Vagina (tissue), 2 donors: ENCODE measurements around the gene PWWP2B.

Experiments
- POLR2AphosphoS5 ChIP-seq, 2 donors: sonication (generic); formaldehyde crosslinking; IDR thresholded peaks; one replicate each; pipeline ENCODE4 v1.9.0; 2017; ENCODE audit warnings: antibody characterized with exemption in 2 of 2, mild to moderate bottlenecking in 2 of 2, low read depth in 1 of 2; ENCODE audit not compliant: insufficient read depth in 1 of 2
- TF ChIP-seq, protein P1 (sequence below), 3 experiments: fragments of 450-650 bp in 2 of 3; fragments of 200-600 bp in 1 of 3; sonication (generic) in 1 of 3; IDR thresholded peaks; one replicate each; pipeline ENCODE4 v1.5.1; 2017 to 2019; ENCODE audit warnings: antibody characterized with exemption in 3 of 3, mild to moderate bottlenecking in 2 of 3, moderate library complexity in 2 of 3

DNA sequence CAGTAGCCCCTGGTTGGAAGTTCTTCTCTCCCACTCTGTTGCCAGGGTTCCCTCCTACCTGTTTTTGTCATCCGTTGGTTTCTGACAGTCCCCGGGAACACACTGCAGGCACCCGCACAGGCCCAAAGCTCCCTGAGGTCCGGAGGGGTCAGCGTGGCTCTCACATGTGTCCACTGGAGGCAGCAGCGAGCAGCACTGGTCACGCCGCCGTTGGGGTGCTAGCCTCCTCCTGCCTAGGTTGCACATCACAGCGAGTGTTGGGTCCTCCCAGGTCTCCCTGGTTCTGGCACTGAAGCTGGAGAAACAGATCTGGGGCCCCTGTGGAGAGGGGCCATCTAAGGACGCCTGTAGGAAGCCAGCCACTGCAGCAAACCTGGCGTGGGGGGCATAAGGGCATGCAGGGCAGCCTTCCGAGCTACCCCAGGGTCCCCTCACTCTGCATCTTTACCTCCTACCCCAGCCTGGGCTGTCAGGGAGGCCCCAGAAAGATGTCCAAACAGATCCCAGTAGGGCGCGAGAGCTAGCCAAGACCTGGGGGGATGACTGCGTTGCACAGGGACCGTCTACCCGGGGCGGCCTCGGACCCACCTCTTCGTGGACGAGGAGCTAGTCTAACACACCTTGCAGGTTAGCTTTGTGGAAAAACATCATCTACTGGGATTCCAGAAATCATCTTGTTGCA, 36.1 kb upstream of the PWWP2B start:
- TF ChIP-seq, protein P1, sequence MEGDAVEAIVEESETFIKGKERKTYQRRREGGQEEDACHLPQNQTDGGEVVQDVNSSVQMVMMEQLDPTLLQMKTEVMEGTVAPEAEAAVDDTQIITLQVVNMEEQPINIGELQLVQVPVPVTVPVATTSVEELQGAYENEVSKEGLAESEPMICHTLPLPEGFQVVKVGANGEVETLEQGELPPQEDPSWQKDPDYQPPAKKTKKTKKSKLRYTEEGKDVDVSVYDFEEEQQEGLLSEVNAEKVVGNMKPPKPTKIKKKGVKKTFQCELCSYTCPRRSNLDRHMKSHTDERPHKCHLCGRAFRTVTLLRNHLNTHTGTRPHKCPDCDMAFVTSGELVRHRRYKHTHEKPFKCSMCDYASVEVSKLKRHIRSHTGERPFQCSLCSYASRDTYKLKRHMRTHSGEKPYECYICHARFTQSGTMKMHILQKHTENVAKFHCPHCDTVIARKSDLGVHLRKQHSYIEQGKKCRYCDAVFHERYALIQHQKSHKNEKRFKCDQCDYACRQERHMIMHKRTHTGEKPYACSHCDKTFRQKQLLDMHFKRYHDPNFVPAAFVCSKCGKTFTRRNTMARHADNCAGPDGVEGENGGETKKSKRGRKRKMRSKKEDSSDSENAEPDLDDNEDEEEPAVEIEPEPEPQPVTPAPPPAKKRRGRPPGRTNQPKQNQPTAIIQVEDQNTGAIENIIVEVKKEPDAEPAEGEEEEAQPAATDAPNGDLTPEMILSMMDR (IDR thresholded peaks at IDR 0.05), result peak in 2 of 3 experiments; percentile 17 to 23
- no peak for TF ChIP-seq POLR2AphosphoS5 (IDR thresholded peaks at IDR 0.05; ENCODE audit: insufficient read depth in 1 of 2, low read depth in 1 of 2)
